BJ (cell line): ENCODE measurements around the gene KIAA2012. TPM values are rescaled to one million over a fixed set of nuclear protein-coding genes. Genes with fewer than 3 reads are reported as not detected.

Experiments used
- CTCF ChIA-PET: fragments of 350-600 bp; formaldehyde crosslinking; extraction: SDS; loops from one replicate; lab custom pipeline; 2021; ENCODE audit warnings: antibody characterized with exemption, inconsistent platforms; lab: Yijun Ruan, JAX
- POLR2A ChIA-PET: fragments of 300-600 bp; sonication (Branson Sonifier 250); formaldehyde crosslinking; extraction: SDS; loops from one replicate; lab custom pipeline; 2021; ENCODE audit warnings: antibody characterized with exemption; lab: Charles Lee
- DNase-seq: peaks from one replicate; pipeline ENCODE4 v3.0.0-alpha.2; 2011; ENCODE audit warnings: low read depth
- H3K27me3 ChIP-seq: 2 replicates; pipeline ENCODE4 v1.6.0; 2011; ENCODE audit warnings: low read length; ENCODE audit not compliant: control insufficient read depth, insufficient read depth
- H3K36me3 ChIP-seq: 2 replicates; pipeline ENCODE4 v1.5.1; 2011; ENCODE audit warnings: low read length; ENCODE audit not compliant: control insufficient read depth, insufficient read depth
- H3K4me3 ChIP-seq: 2 replicates; pipeline ENCODE4 v1.5.1; 2011; ENCODE audit warnings: low read depth, mild to moderate bottlenecking, control low read depth, low read length
- polyA plus RNA-seq: library from polyadenylated mRNA; depleted of rRNA; stranded (reverse); fragments of >200 nt; gene quantifications from 2 replicates; pipeline ENCODE4 v1.2.3, GENCODE V29; 2011
- TF ChIP-seq, protein P1 (sequence below): IDR thresholded peaks from 2 replicates; pipeline ENCODE4 v1.5.1; 2011; ENCODE audit warnings: low read depth, mild to moderate bottlenecking, control low read depth, inconsistent platforms, low read length, moderate library complexity; ENCODE audit not compliant: insufficient read depth

KIAA2012 gene
- polyA plus RNA-seq, 1 experiment, result 0.13 TPM

DNA sequence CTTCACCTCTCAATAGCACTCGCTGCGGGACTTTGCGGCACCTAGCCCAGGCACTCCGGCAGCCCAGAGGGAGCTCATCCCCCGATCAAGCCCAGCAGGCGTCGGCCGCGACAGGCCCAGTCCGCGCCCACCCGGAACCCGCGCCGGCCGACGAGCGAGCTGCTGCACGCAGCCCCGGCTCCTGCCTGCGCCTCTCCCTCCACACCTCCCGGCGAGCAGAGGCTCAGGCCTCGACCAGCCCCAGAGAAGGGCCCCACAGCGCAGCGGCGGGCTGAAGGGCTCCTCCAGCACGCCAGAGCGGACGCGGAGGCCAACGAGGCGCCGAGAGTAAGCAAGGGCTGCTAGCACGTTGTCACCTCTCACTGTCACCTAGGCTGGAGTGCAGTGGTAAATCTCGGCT lies 63.5 kb downstream of the KIAA2012 start:
- TF ChIP-seq, protein P1, sequence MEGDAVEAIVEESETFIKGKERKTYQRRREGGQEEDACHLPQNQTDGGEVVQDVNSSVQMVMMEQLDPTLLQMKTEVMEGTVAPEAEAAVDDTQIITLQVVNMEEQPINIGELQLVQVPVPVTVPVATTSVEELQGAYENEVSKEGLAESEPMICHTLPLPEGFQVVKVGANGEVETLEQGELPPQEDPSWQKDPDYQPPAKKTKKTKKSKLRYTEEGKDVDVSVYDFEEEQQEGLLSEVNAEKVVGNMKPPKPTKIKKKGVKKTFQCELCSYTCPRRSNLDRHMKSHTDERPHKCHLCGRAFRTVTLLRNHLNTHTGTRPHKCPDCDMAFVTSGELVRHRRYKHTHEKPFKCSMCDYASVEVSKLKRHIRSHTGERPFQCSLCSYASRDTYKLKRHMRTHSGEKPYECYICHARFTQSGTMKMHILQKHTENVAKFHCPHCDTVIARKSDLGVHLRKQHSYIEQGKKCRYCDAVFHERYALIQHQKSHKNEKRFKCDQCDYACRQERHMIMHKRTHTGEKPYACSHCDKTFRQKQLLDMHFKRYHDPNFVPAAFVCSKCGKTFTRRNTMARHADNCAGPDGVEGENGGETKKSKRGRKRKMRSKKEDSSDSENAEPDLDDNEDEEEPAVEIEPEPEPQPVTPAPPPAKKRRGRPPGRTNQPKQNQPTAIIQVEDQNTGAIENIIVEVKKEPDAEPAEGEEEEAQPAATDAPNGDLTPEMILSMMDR, result no peak
- ChIA-PET POLR2A (no interaction called here), CTCF (interaction anchor here (0.7 to 1.4 kb wide), 3 partner anchors 22 to 270 kb away, joined by 3 to 5 read pairs (median 3); no protein-coding TSS in a partner anchor)
- no peak overlapping the region for H3K4me3 ChIP-seq
- H3K27me3 ChIP-seq, result no peaks in the 10 kb centered on the region
- no peaks in the 10 kb centered on the region for H3K36me3 ChIP-seq
- DNase-seq, result no peak

DNA sequence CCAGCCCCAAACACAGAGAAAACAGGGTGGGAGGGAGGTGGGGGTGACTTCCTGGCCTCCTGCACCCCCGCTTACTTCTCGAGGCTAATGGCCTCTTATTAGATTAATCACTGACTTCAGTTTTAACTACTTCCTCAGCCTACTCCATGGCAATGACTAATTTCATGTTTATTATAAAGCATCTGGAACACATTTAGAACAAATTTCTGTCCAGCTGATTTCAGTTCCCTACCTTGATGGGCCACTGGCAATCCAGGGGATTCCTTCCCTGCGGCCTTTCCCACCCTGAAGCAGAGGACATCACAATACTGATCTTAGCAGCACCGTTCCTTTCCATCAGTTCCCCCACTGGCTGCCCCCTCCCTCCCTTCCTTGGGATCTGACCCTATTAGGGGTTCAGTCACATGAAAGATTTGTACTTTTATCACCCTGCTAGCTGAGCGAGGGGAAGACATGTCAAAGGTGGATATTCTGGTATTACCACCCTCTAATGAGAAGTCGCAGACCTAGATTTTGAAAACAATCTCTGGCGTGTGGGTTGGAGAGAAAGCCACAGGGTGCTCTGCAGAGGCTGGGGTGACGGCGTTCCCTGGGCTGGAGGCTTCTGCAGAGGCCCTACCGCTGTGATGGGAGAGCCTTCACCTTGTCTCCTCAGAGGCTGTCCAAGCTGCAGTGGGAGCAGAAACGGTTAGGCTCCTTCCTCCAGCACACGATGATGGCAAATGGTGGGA lies 67.6 kb downstream of the KIAA2012 start:
- peak; percentile 62 for DNase-seq
- Histone ChIP-seq H3K4me3 (no peak overlapping the region), H3K36me3 (no peaks in the 10 kb centered on the region), H3K27me3 (no peaks in the 10 kb centered on the region)
- CTCF ChIA-PET, result no interaction called here
- TF ChIP-seq, protein P1, result no peak
- POLR2A ChIA-PET, result interaction anchor here (0.6 kb wide), 1 partner anchor 15 kb away, joined by 8 read pairs; no protein-coding TSS in a partner anchor

DNA sequence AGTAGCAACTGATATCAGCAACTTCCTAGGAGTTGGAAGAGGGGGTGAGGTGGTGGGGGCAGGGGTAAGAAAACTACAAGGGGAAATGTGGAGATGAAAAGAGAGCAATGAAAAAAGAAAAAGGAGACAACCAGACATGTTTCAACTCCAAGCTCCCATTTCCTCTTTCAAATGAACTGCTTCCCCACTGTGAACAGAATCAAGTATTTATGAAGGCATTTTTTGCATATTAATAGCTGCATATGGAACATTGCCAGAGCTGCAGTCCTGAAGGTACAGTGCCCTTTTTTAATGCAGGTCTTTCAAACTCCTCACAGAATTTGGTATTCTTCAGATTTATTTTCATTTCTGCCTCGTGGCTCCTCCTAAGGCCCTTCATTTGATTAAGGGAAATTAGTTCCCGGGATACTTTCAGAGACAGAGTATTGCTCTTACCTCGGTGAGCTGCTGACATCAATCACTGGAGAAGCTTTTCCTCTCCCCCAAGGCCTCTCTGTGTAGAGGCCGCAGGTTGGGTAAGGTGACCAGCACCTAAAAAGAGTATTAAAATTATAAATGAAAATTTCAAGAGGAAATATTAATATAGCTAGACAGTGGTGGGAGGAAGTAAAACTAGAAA lies 68.4 kb downstream of the KIAA2012 start:
- CTCF ChIA-PET, result no interaction called here
- TF ChIP-seq, protein P1, result no peak
- H3K36me3 ChIP-seq, result no peaks in the 10 kb centered on the region
- H3K27me3 ChIP-seq, result no peaks in the 10 kb centered on the region
- no peak for DNase-seq
- POLR2A ChIA-PET, result interaction anchor here (0.6 kb wide), 1 partner anchor 16 kb away, joined by 8 read pairs; no protein-coding TSS in a partner anchor
- no peak overlapping the region for H3K4me3 ChIP-seq

DNA sequence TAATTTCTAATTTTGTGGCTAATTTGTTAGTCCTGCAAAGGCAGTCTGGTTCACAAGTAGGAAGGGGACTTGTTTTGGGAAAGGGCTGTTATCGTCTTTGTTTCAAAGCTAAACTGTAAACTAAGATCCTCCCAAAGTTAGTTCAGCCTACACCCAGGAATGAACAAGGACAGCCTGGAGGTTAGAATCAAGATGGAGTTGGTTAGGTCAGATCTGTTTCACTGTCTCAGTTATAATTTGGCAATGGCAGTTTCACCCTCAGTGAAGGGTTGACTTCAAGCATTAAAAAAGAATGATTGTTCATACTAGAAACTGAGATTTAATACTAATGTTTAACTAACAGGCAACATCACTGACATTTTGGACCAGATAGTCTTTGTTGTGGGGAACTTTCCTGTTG lies 69.5 kb downstream of the KIAA2012 start:
- Histone ChIP-seq H3K27me3 (no peaks in the 10 kb centered on the region), H3K36me3 (no peaks in the 10 kb centered on the region), H3K4me3 (no peak overlapping the region)
- TF ChIP-seq, protein P1, result no peak
- no peak for DNase-seq
- CTCF ChIA-PET, result no interaction called here
- POLR2A ChIA-PET, result no interaction called here

DNA sequence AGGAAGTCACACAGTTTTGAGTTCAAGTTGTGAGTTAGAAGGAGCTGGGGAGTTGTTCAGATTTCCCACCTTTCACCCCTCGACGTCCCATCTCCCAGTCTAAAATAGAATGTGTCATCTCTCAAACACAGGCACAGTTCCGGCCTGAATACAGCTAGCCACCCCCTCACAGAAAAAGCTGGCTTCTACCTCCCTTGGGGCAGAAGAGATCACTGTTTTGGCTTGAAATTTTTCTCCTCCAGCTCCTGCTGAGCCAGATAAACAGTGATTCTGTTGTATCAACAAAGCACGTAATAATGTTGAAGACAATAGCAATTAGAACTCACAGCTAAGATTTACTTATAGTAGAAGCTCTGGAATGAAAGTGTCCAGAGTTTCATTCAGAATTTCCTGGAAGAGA lies 74.7 kb downstream of the KIAA2012 start:
- DNase-seq, result no peak
- no peaks in the 10 kb centered on the region for H3K27me3 ChIP-seq
- no peak overlapping the region for H3K4me3 ChIP-seq
- no peaks in the 10 kb centered on the region for H3K36me3 ChIP-seq
- POLR2A ChIA-PET, result interaction anchor here (0.6 kb wide), 1 partner anchor 15 kb away, joined by 3 read pairs; no protein-coding TSS in a partner anchor
- CTCF ChIA-PET, result interaction anchor here (1.0 to 1.2 kb wide), 2 partner anchors 11 to 351 kb away, joined by 3 to 4 read pairs; no protein-coding TSS in a partner anchor
- TF ChIP-seq, protein P1, result no peak
